ENCODE measurements around the gene PTBP1. TPM values are rescaled to one million over a fixed set of nuclear protein-coding genes. Genes with fewer than 3 reads are reported as not detected.

The PTBP1 gene
- total and polyA plus RNA-seq, 9 of the 15 experiments (the other 6 are each of a cell fraction or from before 2014, with no cell fraction given): 14.0 to 759 (median 234) TPM

DNA sequence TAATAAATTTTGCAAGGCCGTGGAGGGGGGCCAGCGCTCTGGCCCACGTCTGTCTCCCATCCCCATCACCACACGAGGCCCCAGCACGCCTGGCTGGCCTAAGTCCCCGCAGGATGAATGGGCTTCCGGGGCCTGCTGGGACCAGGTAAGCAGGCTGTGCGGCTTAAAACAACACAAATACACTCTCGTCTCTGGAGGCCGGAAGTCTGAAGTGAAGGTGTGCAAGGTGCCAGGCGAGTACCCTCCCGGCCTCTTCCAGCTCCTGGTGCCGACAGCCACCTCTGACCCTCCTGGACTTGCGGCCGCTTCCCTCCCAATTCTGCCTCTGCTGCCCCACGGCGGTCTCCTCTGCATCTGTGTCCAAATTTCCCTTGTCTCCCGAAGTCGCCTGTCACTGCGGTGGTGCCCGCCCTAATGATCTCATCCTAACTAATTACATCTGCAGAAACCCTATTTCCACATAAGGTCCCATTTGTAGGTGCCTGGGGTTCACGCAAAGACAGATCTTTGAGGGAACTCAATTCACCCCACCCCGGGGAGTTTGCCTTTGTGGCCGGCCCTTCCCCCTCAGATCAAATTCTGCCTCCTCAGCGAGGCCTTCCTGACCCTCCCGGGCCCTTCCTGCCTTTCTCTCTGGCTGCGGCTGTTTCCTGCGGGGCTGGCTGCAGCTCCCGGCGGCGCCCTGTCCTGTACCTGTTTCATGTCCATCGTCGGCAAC is 8.1 kb upstream of the PTBP1 start:
- no peaks in the 10 kb centered on the region for H3K27me3 ChIP-seq (ENCODE audit: control insufficient read depth in 2 of 2, insufficient read depth in 2 of 2, low read length in 2 of 2)
- WGBS (ENCODE audit: insufficient coverage, low coverage, missing lambda C conversion rate): 21% methylated on average over 33 of the region's 33 CpGs
- in situ Hi-C loops (cut with MboI) (no loop called here), intact Hi-C loops (cut with micrococcal nuclease) (no loop called here)
- ChIA-PET POLR2A (interaction anchor here (1.0 to 1.1 kb wide), 3 partner anchors 8 to 87 kb away, joined by 3 to 4 read pairs (median 3); no protein-coding TSS in a partner anchor), CTCF (ENCODE audit: low intra/inter-chr PET ratio) (no interaction called here)
- no TSS peak for BruUV-seq (replicated peaks)
- no peaks in the 10 kb centered on the region for H4K20me1 ChIP-seq (replicated peaks; ENCODE audit: control insufficient read depth, insufficient read depth, low read length)
- H3K9me1 ChIP-seq (ENCODE audit: control insufficient read depth, insufficient read depth, low read length): no peaks in the 10 kb centered on the region
- peaks cover 3% of the 10 kb centered on the region; the same call in 1 of the 2 replicates for H3K9me3 ChIP-seq (replicated peaks; ENCODE audit: control insufficient read depth, insufficient read depth, low read depth, low read length)
- peak overlapping the region; percentile 69 to 82 for H3K9ac ChIP-seq (ENCODE audit: insufficient read depth in 1 of 2, low read depth in 2 of 2, low read length in 2 of 2)
- FAIRE-seq (peak; percentile 40), ATAC-seq (peak; percentile 16), DNase-seq (ENCODE audit: extremely low read depth in 1 of 4, low spot score in 3 of 4) (peak in 3 of 4 experiments; percentile 38 to 70 (median 54))
- peak overlapping the region; percentile 85 for H2AFZ ChIP-seq (ENCODE audit: low read depth, low read length)
- H3K36me3 ChIP-seq (ENCODE audit: control insufficient read depth, insufficient read depth, low read length): no peaks in the 10 kb centered on the region
- peak overlapping the region; percentile 62 for H3K4me2 ChIP-seq (ENCODE audit: insufficient read depth, low read length)
- peaks cover 7% of the 10 kb centered on the region; the same call in 1 of the 3 replicates for H3K79me2 ChIP-seq (ENCODE audit: control insufficient read depth, insufficient read depth, low read length)
- peak overlapping the region; percentile 79 for H3K27ac ChIP-seq (ENCODE audit: extremely low read depth, low read depth, low read length)
- H3K4me1 ChIP-seq (replicated peaks in 1 of 2; ENCODE audit: control insufficient read depth in 2 of 2, insufficient read depth in 2 of 2, low read length in 2 of 2): peaks cover 43 to 73% of the 10 kb centered on the region in 2 experiments
- H3K4me3 ChIP-seq: no peak overlapping the region
- no peak for TF ChIP-seq HMGN3 (IDR thresholded peaks at IDR 0.05; ENCODE audit: borderline replicate concordance, extremely low read depth, insufficient read length, low read depth, low read length)
- no peak for TF ChIP-seq NFYB (IDR thresholded peaks at IDR 0.05; ENCODE audit: extremely low read depth, insufficient read length)
- TF ChIP-seq, protein P1, sequence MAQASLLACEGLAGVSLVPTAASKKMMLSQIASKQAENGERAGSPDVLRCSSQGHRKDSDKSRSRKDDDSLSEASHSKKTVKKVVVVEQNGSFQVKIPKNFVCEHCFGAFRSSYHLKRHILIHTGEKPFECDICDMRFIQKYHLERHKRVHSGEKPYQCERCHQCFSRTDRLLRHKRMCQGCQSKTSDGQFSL (CRISPR knock-in tag; IDR thresholded peaks at IDR 0.05): no peak
- TF ChIP-seq, protein P1 (tag; IDR thresholded peaks at IDR 0.05): peak in 1 of 2 experiments; percentile 40; a peak in 1 of 4 replicates
- peak; percentile 35 for TF ChIP-seq POLR2B (IDR thresholded peaks at IDR 0.05; ENCODE audit: low read depth, partially characterized antibody)
- TF ChIP-seq RBFOX2 (IDR thresholded peaks at IDR 0.05; ENCODE audit: low read depth, low read length): peak; percentile 77
- TF ChIP-seq ESRRA (IDR thresholded peaks at IDR 0.05; ENCODE audit: borderline replicate concordance, low read depth): peak; percentile 5; the same call in 1 of the 2 replicates
- TF ChIP-seq KLF1 (tag; IDR thresholded peaks at IDR 0.05): no peak
- peak; percentile 21; the same call in 1 of the 2 replicates for TF ChIP-seq PHF8 (IDR thresholded peaks at IDR 0.05; ENCODE audit: borderline replicate concordance, low read length)
- TF ChIP-seq, protein P2, sequence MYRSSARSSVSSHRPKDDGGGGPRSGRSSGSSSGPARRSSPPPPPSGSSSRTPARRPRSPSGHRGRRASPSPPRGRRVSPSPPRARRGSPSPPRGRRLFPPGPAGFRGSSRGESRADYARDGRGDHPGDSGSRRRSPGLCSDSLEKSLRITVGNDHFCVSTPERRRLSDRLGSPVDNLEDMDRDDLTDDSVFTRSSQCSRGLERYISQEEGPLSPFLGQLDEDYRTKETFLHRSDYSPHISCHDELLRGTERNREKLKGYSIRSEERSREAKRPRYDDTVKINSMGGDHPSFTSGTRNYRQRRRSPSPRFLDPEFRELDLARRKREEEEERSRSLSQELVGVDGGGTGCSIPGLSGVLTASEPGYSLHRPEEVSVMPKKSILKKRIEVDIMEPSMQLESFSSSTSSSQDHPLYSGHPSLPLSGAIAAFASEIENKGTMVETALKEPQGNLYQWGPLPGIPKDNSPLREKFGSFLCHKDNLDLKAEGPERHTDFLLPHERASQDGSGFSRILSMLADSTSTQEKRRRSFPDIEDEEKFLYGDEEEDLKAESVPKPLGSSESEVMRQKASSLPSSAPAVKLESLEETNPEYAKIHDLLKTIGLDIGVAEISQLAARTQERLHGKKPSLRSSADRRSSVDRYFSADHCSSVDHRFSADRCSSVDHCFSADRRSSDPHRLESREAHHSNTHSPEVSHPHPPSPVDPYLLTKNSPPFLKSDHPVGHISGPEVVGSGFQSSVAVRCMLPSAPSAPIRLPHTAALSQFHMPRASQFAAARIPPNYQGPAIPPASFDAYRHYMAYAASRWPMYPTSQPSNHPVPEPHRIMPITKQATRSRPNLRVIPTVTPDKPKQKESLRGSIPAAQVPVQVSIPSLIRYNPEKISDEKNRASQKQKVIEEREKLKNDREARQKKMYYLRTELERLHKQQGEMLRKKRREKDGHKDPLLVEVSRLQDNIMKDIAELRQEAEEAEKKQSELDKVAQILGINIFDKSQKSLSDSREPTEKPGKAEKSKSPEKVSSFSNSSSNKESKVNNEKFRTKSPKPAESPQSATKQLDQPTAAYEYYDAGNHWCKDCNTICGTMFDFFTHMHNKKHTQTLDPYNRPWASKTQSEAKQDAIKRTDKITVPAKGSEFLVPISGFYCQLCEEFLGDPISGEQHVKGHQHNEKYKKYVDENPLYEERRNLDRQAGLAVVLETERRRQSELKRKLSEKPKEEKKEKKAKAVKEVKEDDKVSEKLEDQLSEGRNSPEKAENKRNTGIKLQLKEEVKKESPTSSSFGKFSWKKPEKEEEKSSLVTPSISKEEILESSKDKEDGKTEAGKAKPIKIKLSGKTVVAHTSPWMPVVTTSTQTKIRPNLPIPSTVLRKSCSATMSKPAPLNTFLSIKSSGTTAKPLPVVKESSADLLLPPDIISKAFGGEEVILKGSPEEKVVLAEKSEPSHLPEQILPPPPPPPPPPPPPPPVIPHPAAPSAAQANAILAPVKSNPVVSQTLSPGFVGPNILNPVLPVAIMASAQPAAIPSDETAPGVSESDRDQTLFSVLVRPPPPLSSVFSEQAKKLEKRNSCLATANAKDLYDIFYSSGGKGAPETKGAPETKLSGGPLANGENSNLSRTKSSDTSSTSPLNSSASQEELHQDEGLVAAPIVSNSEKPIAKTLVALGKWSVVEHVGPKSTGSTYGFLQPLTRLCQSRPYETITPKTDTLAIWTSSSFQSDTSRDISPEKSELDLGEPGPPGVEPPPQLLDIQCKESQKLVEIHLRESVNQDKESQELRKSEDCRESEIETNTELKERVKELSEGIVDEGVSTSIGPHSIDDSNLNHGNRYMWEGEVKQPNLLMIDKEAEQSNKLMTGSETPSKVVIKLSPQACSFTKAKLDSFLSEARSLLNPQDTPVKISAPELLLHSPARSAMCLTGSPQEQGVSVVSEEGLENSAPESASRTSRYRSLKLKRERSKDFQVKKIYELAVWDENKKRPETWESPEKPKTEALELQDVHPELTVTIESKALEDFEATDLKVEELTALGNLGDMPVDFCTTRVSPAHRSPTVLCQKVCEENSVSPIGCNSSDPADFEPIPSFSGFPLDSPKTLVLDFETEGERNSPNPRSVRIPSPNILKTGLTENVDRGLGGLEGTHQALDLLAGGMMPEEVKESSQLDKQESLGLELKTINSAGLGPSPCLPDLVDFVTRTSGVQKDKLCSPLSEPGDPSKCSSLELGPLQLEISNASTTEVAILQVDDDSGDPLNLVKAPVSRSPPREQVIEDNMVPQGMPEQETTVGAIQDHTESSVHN (IDR thresholded peaks at IDR 0.05; ENCODE audit: borderline replicate concordance in 1 of 2, low read depth in 1 of 2): no peak

Data from K562 (cell line).